Loucy (cell line): ENCODE data around the gene SPECC1.

Experiments
- CTCF ChIP-seq: fragments of 200-600 bp; sonication (generic); conservative IDR thresholded peaks from 2 replicates; pipeline ENCODE4 v1.5.1; 2014; ENCODE audit warnings: mild to moderate bottlenecking, antibody characterized with exemption, low read length
- EZH2phosphoT487 ChIP-seq: fragments of 200-600 bp; IDR thresholded peaks from 2 replicates; pipeline ENCODE4 v1.6.1; 2018; ENCODE audit warnings: antibody characterized with exemption, mild to moderate bottlenecking, moderate library complexity, borderline replicate concordance

- TF ChIP-seq CTCF (no peak), EZH2phosphoT487 (no peak)
Measured at GRCh38 chr17:20009052-20009301, 182 bp upstream of the SPECC1 start.
